ENCODE results near the gene COPS3.

The COPS3 gene

DNA sequence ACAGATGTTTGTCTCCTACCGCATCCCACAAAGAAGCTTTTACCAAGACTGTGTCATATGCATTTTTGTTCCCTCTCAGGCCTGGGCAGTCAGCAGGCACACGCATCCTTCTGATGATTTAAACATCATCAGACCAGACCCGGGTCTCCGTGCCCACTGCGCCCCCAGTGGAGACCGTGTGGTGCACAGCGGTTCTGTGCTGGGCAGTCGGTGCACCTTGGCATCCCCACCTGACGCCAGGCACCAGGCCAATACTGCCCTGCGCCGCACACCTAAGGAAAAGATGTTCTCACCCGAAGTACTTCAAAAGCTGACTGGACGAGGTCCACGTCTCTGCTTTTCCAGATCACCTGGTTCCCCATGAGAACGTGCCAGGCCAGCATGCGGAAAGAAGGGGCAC, 64.3 kb downstream of the COPS3 start:
- Histone ChIP-seq H3K4me1 (ENCODE audit: control insufficient read depth in 1 of 2, insufficient read depth in 1 of 2, low read depth in 1 of 2, low read length in 1 of 2) (no peaks in the 10 kb centered on the region), H3K27me3 (no peaks in the 10 kb centered on the region), H3K4me3 (ENCODE audit: low read depth in 1 of 2, low read length in 1 of 2) (no peak overlapping the region), H3K36me3 (peaks cover 100% of the 10 kb centered on the region), H3K9me3 (no peaks in the 10 kb centered on the region), H3K27ac (no peak overlapping the region)
- TF ChIP-seq, protein P1, sequence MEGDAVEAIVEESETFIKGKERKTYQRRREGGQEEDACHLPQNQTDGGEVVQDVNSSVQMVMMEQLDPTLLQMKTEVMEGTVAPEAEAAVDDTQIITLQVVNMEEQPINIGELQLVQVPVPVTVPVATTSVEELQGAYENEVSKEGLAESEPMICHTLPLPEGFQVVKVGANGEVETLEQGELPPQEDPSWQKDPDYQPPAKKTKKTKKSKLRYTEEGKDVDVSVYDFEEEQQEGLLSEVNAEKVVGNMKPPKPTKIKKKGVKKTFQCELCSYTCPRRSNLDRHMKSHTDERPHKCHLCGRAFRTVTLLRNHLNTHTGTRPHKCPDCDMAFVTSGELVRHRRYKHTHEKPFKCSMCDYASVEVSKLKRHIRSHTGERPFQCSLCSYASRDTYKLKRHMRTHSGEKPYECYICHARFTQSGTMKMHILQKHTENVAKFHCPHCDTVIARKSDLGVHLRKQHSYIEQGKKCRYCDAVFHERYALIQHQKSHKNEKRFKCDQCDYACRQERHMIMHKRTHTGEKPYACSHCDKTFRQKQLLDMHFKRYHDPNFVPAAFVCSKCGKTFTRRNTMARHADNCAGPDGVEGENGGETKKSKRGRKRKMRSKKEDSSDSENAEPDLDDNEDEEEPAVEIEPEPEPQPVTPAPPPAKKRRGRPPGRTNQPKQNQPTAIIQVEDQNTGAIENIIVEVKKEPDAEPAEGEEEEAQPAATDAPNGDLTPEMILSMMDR (IDR thresholded peaks at IDR 0.05), result no peak

DNA sequence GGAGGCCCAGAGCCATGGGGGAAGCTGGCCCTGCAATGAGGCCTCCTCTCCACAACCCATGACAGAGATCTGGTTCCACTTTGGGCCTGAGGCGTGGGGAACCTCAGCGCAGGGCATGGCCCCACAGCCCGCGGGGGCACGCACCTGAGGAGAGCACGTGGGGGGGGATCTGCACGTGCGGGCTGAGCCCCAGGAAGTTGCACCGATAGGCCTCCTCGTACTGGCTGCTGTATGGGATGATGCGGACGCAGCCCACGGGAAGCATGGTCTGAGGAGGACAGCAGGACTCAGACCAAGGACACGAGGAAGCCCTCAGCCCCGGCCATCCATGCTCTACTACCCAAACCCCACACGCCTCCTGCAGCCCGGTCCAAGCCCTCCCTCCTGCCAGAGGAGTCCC, 64.8 kb downstream of the COPS3 start:
- Histone ChIP-seq H3K4me1 (ENCODE audit: control insufficient read depth in 1 of 2, insufficient read depth in 1 of 2, low read depth in 1 of 2, low read length in 1 of 2) (no peaks in the 10 kb centered on the region), H3K4me3 (ENCODE audit: low read depth in 1 of 2, low read length in 1 of 2) (no peak overlapping the region), H3K27me3 (no peaks in the 10 kb centered on the region), H3K36me3 (peaks cover 100% of the 10 kb centered on the region), H3K9me3 (no peaks in the 10 kb centered on the region), H3K27ac (no peak overlapping the region)
- TF ChIP-seq, protein P1 (IDR thresholded peaks at IDR 0.05), result no peak

DNA sequence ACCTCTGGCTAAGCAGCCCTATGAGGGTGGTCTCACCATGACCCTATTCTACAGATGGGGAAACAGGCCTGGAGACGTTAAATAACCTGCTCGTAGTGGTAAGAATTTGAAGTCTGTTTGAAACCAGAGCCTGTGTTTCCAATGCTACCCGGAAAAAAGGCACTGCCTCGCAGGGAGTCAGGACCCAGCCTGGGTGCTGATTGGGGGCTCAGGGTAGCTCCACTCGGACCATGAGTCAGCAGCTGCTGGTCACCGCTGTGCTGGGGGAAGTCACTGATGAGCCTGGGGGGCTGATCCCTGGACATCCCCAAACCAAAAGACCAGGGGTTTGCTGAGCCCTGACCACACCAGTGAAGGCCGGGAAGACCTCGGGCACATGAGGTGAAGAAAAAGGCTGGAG, 65.5 kb downstream of the COPS3 start:
- Histone ChIP-seq H3K4me3 (ENCODE audit: low read depth in 1 of 2, low read length in 1 of 2) (no peak overlapping the region), H3K27ac (no peak overlapping the region), H3K4me1 (ENCODE audit: control insufficient read depth in 1 of 2, insufficient read depth in 1 of 2, low read depth in 1 of 2, low read length in 1 of 2) (no peaks in the 10 kb centered on the region), H3K36me3 (peaks cover 100% of the 10 kb centered on the region), H3K9me3 (no peaks in the 10 kb centered on the region), H3K27me3 (no peaks in the 10 kb centered on the region)
- TF ChIP-seq, protein P1 (IDR thresholded peaks at IDR 0.05), result no peak

DNA sequence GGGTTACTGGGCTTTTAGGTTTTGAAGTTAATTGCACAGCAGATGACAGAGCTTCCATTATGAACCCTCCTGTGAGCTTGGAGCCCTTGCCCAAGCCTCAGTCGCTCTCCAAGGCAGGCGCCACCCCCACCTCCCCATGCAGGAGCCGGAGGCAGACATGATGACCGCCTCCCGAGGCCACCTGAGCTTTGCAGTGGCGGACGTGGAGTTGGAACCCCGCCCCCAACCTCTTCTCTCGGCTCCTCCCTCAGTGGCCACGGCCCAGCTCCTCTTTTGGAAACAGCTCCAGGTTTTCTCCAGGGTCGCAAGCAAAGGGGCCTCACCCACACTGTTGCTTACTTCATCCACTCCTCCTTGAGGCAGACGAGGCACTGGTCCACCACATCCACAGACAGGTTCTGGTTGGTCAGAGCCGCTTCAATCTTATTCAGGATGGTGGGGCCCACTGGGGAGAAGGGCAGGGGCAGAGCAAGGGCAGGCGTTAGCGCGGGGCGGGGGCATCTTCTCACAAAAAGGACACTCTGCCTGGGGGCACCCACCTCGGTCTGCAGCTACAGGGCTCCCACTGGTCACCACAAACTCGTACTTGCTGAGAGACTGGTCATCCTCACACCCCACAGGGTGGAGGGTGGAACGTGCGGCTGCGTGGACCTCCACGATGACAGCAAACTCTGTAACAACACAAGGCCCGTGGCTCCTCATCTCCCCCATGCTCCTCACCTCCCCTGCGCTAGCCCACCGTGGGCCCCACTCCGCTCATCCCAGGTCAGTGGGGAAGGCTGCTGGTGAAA, 66.2 kb downstream of the COPS3 start:
- no peaks in the 10 kb centered on the region for H3K4me1 ChIP-seq (ENCODE audit: control insufficient read depth in 1 of 2, insufficient read depth in 1 of 2, low read depth in 1 of 2, low read length in 1 of 2)
- TF ChIP-seq, protein P1 (IDR thresholded peaks at IDR 0.05), result no peak
- no peaks in the 10 kb centered on the region for H3K9me3 ChIP-seq
- no peak overlapping the region for H3K4me3 ChIP-seq (ENCODE audit: low read depth in 1 of 2, low read length in 1 of 2)
- peaks cover 95% of the 10 kb centered on the region for H3K36me3 ChIP-seq
- H3K27ac ChIP-seq, result no peak overlapping the region
- no peaks in the 10 kb centered on the region for H3K27me3 ChIP-seq

DNA sequence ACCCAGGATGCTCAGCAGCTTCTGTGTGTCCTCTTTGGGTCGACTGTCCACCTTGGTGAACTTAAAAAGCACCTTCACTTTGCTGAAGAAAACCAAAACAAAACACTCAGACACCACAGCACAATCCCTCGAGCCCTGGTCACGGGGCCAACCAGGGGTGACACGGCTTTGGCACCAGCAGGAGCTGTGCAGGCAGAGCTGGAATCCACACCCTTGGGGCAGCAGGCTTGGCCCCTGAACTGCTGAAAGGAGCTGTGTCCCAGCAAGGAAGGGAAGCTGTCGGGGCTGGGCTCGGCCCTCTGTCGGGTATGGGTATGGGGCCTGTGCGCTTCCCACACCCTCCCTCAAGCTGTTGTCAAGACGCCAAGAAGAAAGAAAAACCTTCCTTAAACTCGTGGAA, 67.3 kb downstream of the COPS3 start:
- Histone ChIP-seq H3K36me3 (peaks cover 84% of the 10 kb centered on the region), H3K27me3 (no peaks in the 10 kb centered on the region), H3K4me1 (ENCODE audit: control insufficient read depth in 1 of 2, insufficient read depth in 1 of 2, low read depth in 1 of 2, low read length in 1 of 2) (no peaks in the 10 kb centered on the region), H3K9me3 (no peaks in the 10 kb centered on the region), H3K4me3 (ENCODE audit: low read depth in 1 of 2, low read length in 1 of 2) (no peak overlapping the region), H3K27ac (no peak overlapping the region)
- TF ChIP-seq, protein P1 (IDR thresholded peaks at IDR 0.05), result no peak
